Calu3 (cell line): ENCODE measurements around the gene NUDT1. TPM values are rescaled to one million over a fixed set of nuclear protein-coding genes. Genes with fewer than 3 reads are reported as not detected.

ENCODE experiments used
- BruUV-seq: library from RNA; stranded (reverse); fragments of 400-500 nt; replicated peaks from 2 replicates; lab custom pipeline; 2021; lab: Mats Ljungman, UMichigan
- CTCF ChIA-PET: fragments of 300-600 bp; sonication (Branson Sonifier 250); formaldehyde crosslinking; loops from one replicate; lab custom pipeline; 2022; ENCODE audit warnings: antibody characterized with exemption; lab: Charles Lee
- DNase-seq: peaks from one replicate; pipeline ENCODE4 v3.0.0; 2022
- H3K27ac Mint-ChIP-seq: one replicate; pipeline ENCODE4 v1.8.0; 2022; ENCODE audit warnings: mixed read lengths; ENCODE audit not compliant: unreplicated experiment
- H3K27me3 Mint-ChIP-seq: one replicate; pipeline ENCODE4 v1.8.0; 2022; ENCODE audit warnings: mixed read lengths; ENCODE audit not compliant: unreplicated experiment
- H3K36me3 Mint-ChIP-seq: one replicate; pipeline ENCODE4 v1.8.0; 2022; ENCODE audit warnings: mild to moderate bottlenecking, moderate library complexity, mixed read lengths; ENCODE audit not compliant: insufficient read depth, unreplicated experiment
- H3K4me1 Mint-ChIP-seq: one replicate; pipeline ENCODE4 v1.8.0; 2022; ENCODE audit warnings: mild to moderate bottlenecking, low read depth, mixed read lengths; ENCODE audit not compliant: unreplicated experiment
- H3K4me3 Mint-ChIP-seq: one replicate; pipeline ENCODE4 v1.8.0; 2022; ENCODE audit warnings: mild to moderate bottlenecking, low read depth, moderate library complexity, mixed read lengths; ENCODE audit not compliant: unreplicated experiment
- H3K9me3 Mint-ChIP-seq: one replicate; pipeline ENCODE4 v1.8.0; 2022; ENCODE audit warnings: low read depth, mixed read lengths; ENCODE audit not compliant: unreplicated experiment
- CTCF ChIP-seq: fragments of 200-600 bp; IDR thresholded peaks from one replicate; pipeline ENCODE4 v1.8.0; 2022; ENCODE audit warnings: antibody characterized with exemption; ENCODE audit not compliant: unreplicated experiment
- intact Hi-C: fragments of 100-400 bp; cut with micrococcal nuclease; formaldehyde crosslinking; loops from one replicate; pipeline ENCODE4 v1.10.0; 2022; ENCODE audit not compliant: unreplicated experiment
- total RNA-seq: library from RNA; stranded (reverse); gene quantifications from 2 replicates; pipeline ENCODE4 v1.2.3, GENCODE V29; 2022

Gene NUDT1
- total RNA-seq, 1 experiment from 2014 or later: 65.6 TPM

DNA sequence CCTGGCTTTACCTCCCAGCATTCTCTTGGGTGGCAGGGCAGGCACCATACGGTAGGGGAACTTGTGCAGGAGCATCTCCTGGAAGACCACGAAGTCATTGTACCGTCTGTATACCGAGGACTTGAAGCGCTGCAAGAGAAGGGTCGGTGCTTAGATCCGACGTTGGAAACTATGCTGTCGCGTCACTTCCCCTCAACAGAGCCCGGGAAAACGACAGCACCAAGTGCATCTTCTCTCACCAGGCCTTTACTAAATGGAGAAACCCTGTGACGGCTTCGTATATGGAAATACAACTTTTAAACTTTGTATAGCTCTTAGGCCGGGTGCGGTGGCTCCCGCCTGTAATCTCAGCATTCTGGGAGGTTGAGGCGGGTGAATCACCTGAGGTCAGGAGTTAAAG lies 33.1 kb downstream of the NUDT1 start:
- H3K36me3 Mint-ChIP-seq: peaks cover 12% of the 10 kb centered on the region
- no peaks in the 10 kb centered on the region for H3K4me1 Mint-ChIP-seq
- DNase-seq: no peak
- BruUV-seq: no TSS peak
- no peak for TF ChIP-seq CTCF
- intact Hi-C loops: no loop called here
- no peaks in the 10 kb centered on the region for H3K27me3 Mint-ChIP-seq
- H3K27ac Mint-ChIP-seq: no peak overlapping the region
- CTCF ChIA-PET: interaction anchor here (0.7 kb wide), 1 partner anchor 184 kb away, joined by 3 read pairs; no protein-coding TSS in a partner anchor
- no peak overlapping the region for H3K4me3 Mint-ChIP-seq
- H3K9me3 Mint-ChIP-seq: no peaks in the 10 kb centered on the region

DNA sequence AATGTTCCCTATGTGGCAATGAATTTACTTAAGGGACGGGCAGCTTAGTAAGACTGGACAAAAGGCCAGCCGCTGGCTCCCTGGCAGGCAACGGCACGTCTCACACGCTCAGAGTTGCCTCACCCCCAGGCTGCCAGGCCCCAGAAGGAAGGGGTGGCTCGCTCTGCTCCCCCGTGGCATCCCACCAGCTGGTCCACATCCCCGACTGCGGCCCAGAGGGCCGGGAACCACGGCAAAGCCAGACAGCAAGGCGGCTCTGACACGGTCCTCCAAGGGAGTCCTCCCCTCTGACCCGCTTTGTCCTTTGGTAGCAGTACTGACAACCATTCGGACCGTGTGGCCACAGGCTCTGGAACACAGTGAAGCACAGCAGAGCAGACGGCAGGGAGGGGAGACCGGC lies 34.1 kb downstream of the NUDT1 start:
- H3K27ac Mint-ChIP-seq: no peak overlapping the region
- no peak for TF ChIP-seq CTCF
- DNase-seq: no peak
- intact Hi-C loops: no loop called here
- no peaks in the 10 kb centered on the region for H3K9me3 Mint-ChIP-seq
- CTCF ChIA-PET: interaction anchor here (0.7 kb wide), 2 partner anchors 16 to 786 kb away, joined by 3 read pairs; no protein-coding TSS in a partner anchor
- H3K36me3 Mint-ChIP-seq: peaks cover 7% of the 10 kb centered on the region
- no peaks in the 10 kb centered on the region for H3K27me3 Mint-ChIP-seq
- H3K4me1 Mint-ChIP-seq: no peaks in the 10 kb centered on the region
- H3K4me3 Mint-ChIP-seq: no peak overlapping the region
- BruUV-seq: no TSS peak

GRCh38 chr7:2278026-2278425 lies 36.0 kb downstream of the NUDT1 start:
- Mint-ChIP-seq H3K4me1 (no peaks in the 10 kb centered on the region), H3K9me3 (no peaks in the 10 kb centered on the region), H3K27me3 (no peaks in the 10 kb centered on the region), H3K27ac (no peak overlapping the region), H3K36me3 (no peaks in the 10 kb centered on the region), H3K4me3 (no peak overlapping the region)
- no TSS peak for BruUV-seq
- CTCF ChIA-PET: no interaction called here
- DNase-seq: no peak
- TF ChIP-seq CTCF: no peak
- intact Hi-C loops: no loop called here

DNA sequence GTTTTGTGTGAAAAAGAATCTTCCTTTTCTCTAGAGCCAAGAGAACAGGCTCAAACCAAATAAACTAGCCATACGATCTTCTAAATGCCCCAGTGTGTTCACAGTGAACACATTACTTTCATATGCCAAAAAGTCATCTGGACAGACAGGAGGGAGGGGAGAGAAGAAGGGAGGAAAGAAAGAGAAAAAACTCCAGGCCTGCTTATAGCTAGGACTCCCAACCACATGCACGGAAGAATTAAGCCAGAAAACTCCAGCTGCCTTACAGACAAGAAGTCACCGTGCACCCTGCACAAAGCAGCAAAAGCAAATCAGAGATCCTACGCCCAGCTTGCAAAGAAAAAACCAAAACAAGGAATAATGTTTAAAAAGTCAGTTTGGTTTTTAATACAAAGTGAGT lies 37.9 kb downstream of the NUDT1 start:
- DNase-seq: no peak
- H3K4me1 Mint-ChIP-seq: no peaks in the 10 kb centered on the region
- BruUV-seq: no TSS peak
- no peaks in the 10 kb centered on the region for H3K36me3 Mint-ChIP-seq
- no peak overlapping the region for H3K27ac Mint-ChIP-seq
- H3K4me3 Mint-ChIP-seq: no peak overlapping the region
- no peaks in the 10 kb centered on the region for H3K27me3 Mint-ChIP-seq
- intact Hi-C loops: no loop called here
- CTCF ChIA-PET: interaction anchor here (0.7 to 1.1 kb wide), 2 partner anchors 12 to 125 kb away, joined by 5 read pairs; no protein-coding TSS in a partner anchor
- no peak for TF ChIP-seq CTCF
- H3K9me3 Mint-ChIP-seq: no peaks in the 10 kb centered on the region
